IMR-90 (cell line): ENCODE measurements around the gene IFI30. TPM values are rescaled to one million over a fixed set of nuclear protein-coding genes. Genes with fewer than 3 reads are reported as not detected.

Experiments
- ATAC-seq: fragments of 200-7000 bp; cut with Tn5 transposase; 2 replicates; pipeline ENCODE4 v1.9.1; 2020; ENCODE audit warnings: low read depth, mild to moderate bottlenecking, moderate library complexity
- BruUV-seq: library from RNA; stranded (reverse); fragments of 400-500 nt; replicated peaks from 2 replicates; lab custom pipeline; 2021; lab: Mats Ljungman, UMichigan
- CTCF ChIA-PET: fragments of 300-600 bp; formaldehyde crosslinking; extraction: SDS; loops from one replicate; lab custom pipeline; 2021; ENCODE audit warnings: antibody characterized with exemption; lab: Yijun Ruan, JAX
- POLR2A ChIA-PET: fragments of 300-600 bp; sonication (Branson Sonifier 250); formaldehyde crosslinking; loops from one replicate; lab custom pipeline; 2022; ENCODE audit warnings: antibody characterized with exemption; ENCODE audit not compliant: unreplicated experiment; lab: Charles Lee
- DNase-seq: peaks from one replicate; pipeline ENCODE4 v3.0.0; 2013
- H2AFZ ChIP-seq: replicated peaks from 2 replicates; pipeline ENCODE3; 2013; ENCODE audit warnings: low read length, mild to moderate bottlenecking; ENCODE audit not compliant: poor library complexity
- H2AK5ac ChIP-seq: 2 replicates; pipeline ENCODE4 v1.6.1; 2013; ENCODE audit warnings: low read depth, low read length, inconsistent platforms
- H2AK9ac ChIP-seq: replicated peaks from 2 replicates; pipeline ENCODE3; 2013; ENCODE audit warnings: mild to moderate bottlenecking, low read depth, low read length, moderate library complexity; ENCODE audit not compliant: poor library complexity
- H2BK120ac ChIP-seq: 2 replicates; pipeline ENCODE4 v1.6.1; 2013; ENCODE audit warnings: low read depth, low read length, inconsistent platforms
- H2BK15ac ChIP-seq: 3 replicates; pipeline ENCODE4 v1.6.1; 2013; ENCODE audit warnings: low read depth, low read length, inconsistent platforms
- H2BK20ac ChIP-seq: 2 replicates; pipeline ENCODE4 v1.6.1; 2013; ENCODE audit warnings: low read depth, mild to moderate bottlenecking, inconsistent platforms, low read length, moderate library complexity
- H2BK5ac ChIP-seq: 2 replicates; pipeline ENCODE4 v1.6.1; 2013; ENCODE audit warnings: mild to moderate bottlenecking, low read depth, low read length, inconsistent platforms; ENCODE audit not compliant: poor library complexity, severe bottlenecking
- H3K14ac ChIP-seq: replicated peaks from 2 replicates; pipeline ENCODE4 v1.6.1; 2013; ENCODE audit warnings: low read depth, low read length, inconsistent platforms
- H3K18ac ChIP-seq: 2 replicates; pipeline ENCODE4 v1.6.1; 2013; ENCODE audit warnings: low read depth, low read length, control low read depth
- H3K23ac ChIP-seq: 2 replicates; pipeline ENCODE4 v1.6.1; 2013; ENCODE audit warnings: low read depth, low read length, inconsistent platforms
- H3K27ac ChIP-seq: 2 replicates; pipeline ENCODE4 v1.5.1; 2013; ENCODE audit warnings: mild to moderate bottlenecking, control low read depth, low read length; ENCODE audit not compliant: insufficient read depth
- H3K27me3 ChIP-seq: 2 replicates; pipeline ENCODE4 v1.6.1; 2013; ENCODE audit warnings: low read length; ENCODE audit not compliant: control insufficient read depth, insufficient read depth
- H3K36me3 ChIP-seq: 2 replicates; pipeline ENCODE4 v1.6.1; 2013; ENCODE audit warnings: low read length, mixed read lengths; ENCODE audit not compliant: control insufficient read depth, insufficient read depth
- H3K4ac ChIP-seq: 2 replicates; pipeline ENCODE4 v1.6.1; 2013; ENCODE audit warnings: low read depth, low read length, inconsistent platforms
- H3K4me1 ChIP-seq: 2 replicates; pipeline ENCODE4 v1.6.1; 2013; ENCODE audit warnings: low read length, mixed read lengths; ENCODE audit not compliant: control insufficient read depth, insufficient read depth
- H3K4me2 ChIP-seq: 2 replicates; pipeline ENCODE4 v1.6.1; 2013; ENCODE audit warnings: low read depth, mild to moderate bottlenecking, control low read depth, low read length, moderate library complexity
- H3K4me3 ChIP-seq: 2 replicates; pipeline ENCODE4 v1.5.1; 2013; ENCODE audit warnings: low read depth, mild to moderate bottlenecking, control low read depth, low read length, moderate library complexity; ENCODE audit not compliant: insufficient read depth
- H3K56ac ChIP-seq: 2 replicates; pipeline ENCODE4 v1.6.1; 2013; ENCODE audit warnings: low read length, inconsistent platforms; ENCODE audit not compliant: insufficient read depth; ENCODE audit errors: extremely low read depth
- H3K79me1 ChIP-seq, 2 experiments: 2 replicates each; pipeline ENCODE4 v1.6.1; 2013; ENCODE audit warnings: low read length in 2 of 2, inconsistent platforms in 1 of 2, low read depth in 1 of 2
- H3K9ac ChIP-seq: 2 replicates; pipeline ENCODE4 v1.6.1; 2013; ENCODE audit warnings: low read depth, low read length, control low read depth
- H3K9me1 ChIP-seq: 2 replicates; pipeline ENCODE4 v1.6.1; 2013; ENCODE audit warnings: low read length, inconsistent platforms; ENCODE audit not compliant: insufficient read depth
- H3K9me3 ChIP-seq: 2 replicates; pipeline ENCODE4 v1.6.1; 2013; ENCODE audit warnings: low read length; ENCODE audit not compliant: control insufficient read depth, insufficient read depth
- H4K20me1 ChIP-seq: 2 replicates; pipeline ENCODE4 v1.6.1; 2013; ENCODE audit warnings: low read length, inconsistent platforms; ENCODE audit not compliant: insufficient read depth
- H4K5ac ChIP-seq: 2 replicates; pipeline ENCODE4 v1.6.1; 2013; ENCODE audit warnings: mild to moderate bottlenecking, low read depth, low read length, control low read depth
- H4K8ac ChIP-seq, 2 experiments: 2 replicates each; pipeline ENCODE4 v1.6.1; 2013; ENCODE audit warnings: low read depth in 2 of 2, low read length in 2 of 2, control low read depth in 1 of 2, inconsistent platforms in 1 of 2
- H4K91ac ChIP-seq: 2 replicates; pipeline ENCODE4 v1.6.1; 2013; ENCODE audit warnings: low read depth, low read length, inconsistent platforms; ENCODE audit not compliant: insufficient read depth
- BHLHE40 ChIP-seq: fragments of 150-350 bp; IDR thresholded peaks from 2 replicates; pipeline ENCODE4 v1.6.1; 2016; ENCODE audit warnings: mild to moderate bottlenecking, low read depth, low read length
- CEBPB ChIP-seq: IDR thresholded peaks from 2 replicates; pipeline ENCODE4 v1.6.1; 2012; ENCODE audit warnings: low read depth, low read length, improper control_type of control experiment
- CHD1 ChIP-seq: IDR thresholded peaks from 2 replicates; pipeline ENCODE4 v1.6.1; 2012; ENCODE audit warnings: low read depth, low read length, improper control_type of control experiment
- CTCF ChIP-seq: conservative IDR thresholded peaks from 2 replicates; pipeline ENCODE4 v1.5.1; 2012; ENCODE audit warnings: mild to moderate bottlenecking, low read depth, low read length, improper control_type of control experiment
- FOS ChIP-seq: fragments of 150-350 bp; IDR thresholded peaks from 2 replicates; pipeline ENCODE4 v1.6.1; 2016; ENCODE audit warnings: low read depth, low read length
- MAFK ChIP-seq: IDR thresholded peaks from 2 replicates; pipeline ENCODE4 v1.6.1; 2012; ENCODE audit warnings: low read depth, low read length, improper control_type of control experiment
- MAZ ChIP-seq: IDR thresholded peaks from 2 replicates; pipeline ENCODE4 v1.6.1; 2012; ENCODE audit warnings: low read depth, mild to moderate bottlenecking, low read length, improper control_type of control experiment, moderate library complexity, borderline replicate concordance
- MXI1 ChIP-seq: IDR thresholded peaks from 2 replicates; pipeline ENCODE4 v1.6.1; 2012; ENCODE audit warnings: low read depth, mild to moderate bottlenecking, low read length, moderate library complexity, borderline replicate concordance
- POLR2A ChIP-seq: IDR thresholded peaks from 2 replicates; pipeline ENCODE4 v1.6.1; 2012; ENCODE audit warnings: mild to moderate bottlenecking, low read depth, low read length
- RAD21 ChIP-seq: IDR thresholded peaks from 2 replicates; pipeline ENCODE4 v1.6.1; 2012; ENCODE audit warnings: low read length, improper control_type of control experiment
- RCOR1 ChIP-seq: IDR thresholded peaks from 2 replicates; pipeline ENCODE4 v1.6.1; 2012; ENCODE audit warnings: mild to moderate bottlenecking, low read length, improper control_type of control experiment; ENCODE audit not compliant: insufficient replicate concordance
- RFX5 ChIP-seq: IDR thresholded peaks from 2 replicates; pipeline ENCODE4 v1.8.0; 2012; ENCODE audit warnings: low read depth, mild to moderate bottlenecking, low read length, moderate library complexity
- SMC3 ChIP-seq: fragments of 150-350 bp; IDR thresholded peaks from 2 replicates; pipeline ENCODE4 v1.6.1; 2016; ENCODE audit warnings: low read depth, mild to moderate bottlenecking, antibody characterized with exemption, low read length, moderate library complexity
- USF2 ChIP-seq: fragments of 150-350 bp; IDR thresholded peaks from 2 replicates; pipeline ENCODE4 v1.6.1; 2017; ENCODE audit warnings: mild to moderate bottlenecking, antibody characterized with exemption, low read length, low read depth
- WGBS, 2 experiments: methylation state at CpG; one replicate each; pipeline versions ENCODE4 v1.1.5 to v1.1.7; 2013; ENCODE audit warnings: missing lambda C conversion rate in 2 of 2; ENCODE audit not compliant: insufficient read length in 1 of 2; ENCODE audit errors: extremely low coverage in 2 of 2; 5-methylcytosine and 5-hydroxymethylcytosine counted together
- dilution Hi-C: fragments of 300-500 bp; cut with HindIII; formaldehyde crosslinking; loops from one replicate; pipeline ENCODE4 v1.14.3; 2018; ENCODE audit warnings: low sequenced_read_pairs; ENCODE audit not compliant: unreplicated experiment
- in situ Hi-C: fragments of 300-500 bp; cut with MboI; formaldehyde crosslinking; loops from 3 replicates; pipeline ENCODE4 v1.14.3; 2019; ENCODE audit warnings: low sequenced_read_pairs, inconsistent platforms, mixed read lengths
- intact Hi-C: fragments of 100-400 bp; cut with micrococcal nuclease; formaldehyde crosslinking; loops from 2 replicates; pipeline ENCODE4 v1.10.0; 2022
- polyA plus RNA-seq, 3 experiments: library from polyadenylated mRNA; depleted of rRNA; stranded (reverse); fragments of >200 nt; gene quantifications; 2 replicates each; pipeline ENCODE4 v1.2.3, GENCODE V29; 2012; ENCODE audit warnings: low replicate concordance in 1 of 3
- total RNA-seq: library from RNA; depleted of rRNA; stranded (reverse); fragments of >200 nt; gene quantifications from 2 replicates; pipeline ENCODE4 v1.2.3, GENCODE V29; 2012
- TF ChIP-seq, protein P1 (sequence below): fragments of 150-350 bp; IDR thresholded peaks from 2 replicates; pipeline ENCODE4 v1.6.1; 2016; ENCODE audit warnings: low read depth, mild to moderate bottlenecking, low read length, moderate library complexity, borderline replicate concordance

Gene IFI30
- total and polyA plus RNA-seq, 2 of the 4 experiments (the other 2 are of a cell fraction): 2.3 TPM

DNA sequence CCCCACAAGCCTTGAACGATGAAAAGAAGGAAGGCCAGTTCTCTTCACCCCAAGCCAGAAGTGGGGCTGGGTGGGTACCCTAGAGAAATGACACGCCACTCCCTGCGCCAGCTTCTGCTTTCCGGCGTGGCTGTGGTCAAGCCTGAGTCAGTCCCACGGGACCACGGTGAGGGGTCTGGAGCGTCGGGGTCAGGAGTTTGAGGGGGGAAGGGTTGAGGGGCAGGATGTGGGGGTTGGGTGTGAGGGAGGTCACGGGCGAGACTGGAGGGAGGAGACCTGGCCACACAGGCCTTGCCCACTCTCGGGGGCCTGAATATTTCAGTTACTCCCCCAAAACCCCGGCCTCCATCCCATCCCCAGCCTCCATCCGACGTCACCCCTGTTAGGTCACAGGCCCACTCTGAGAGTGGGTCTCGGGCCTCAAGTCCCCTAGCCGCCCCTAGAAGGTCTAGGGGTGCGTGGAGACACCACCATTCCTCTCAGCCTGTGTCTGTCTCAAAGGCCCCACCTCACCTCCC is 500 bp upstream of the IFI30 start:
- no peak overlapping the region; the same call in 1 of the 2 replicates for H3K18ac ChIP-seq
- H2BK20ac ChIP-seq: no peak overlapping the region
- H3K14ac ChIP-seq: no peak overlapping the region
- H4K5ac ChIP-seq: peak overlapping the region; percentile 60; the same call in 1 of the 2 replicates
- H3K4ac ChIP-seq: peak overlapping the region; percentile 41; the same call in 1 of the 2 replicates
- H3K4me3 ChIP-seq: peak overlapping the region; percentile 85; the same call in 1 of the 2 replicates
- H2BK5ac ChIP-seq: no peak overlapping the region
- 0 out of 2 replicates have a peak, but pooled peaks cover 3% of the 10 kb centered on the region for H3K9me1 ChIP-seq
- dilution Hi-C loops: no loop called here
- ATAC-seq: peak; percentile 3; the same call in 1 of the 2 replicates
- peaks cover 3% of the 10 kb centered on the region; the same call in 1 of the 2 replicates for H3K4me1 ChIP-seq
- no TSS peak for BruUV-seq
- H3K27ac ChIP-seq: no peak overlapping the region
- no peak overlapping the region for H3K56ac ChIP-seq
- H3K9ac ChIP-seq: no peak overlapping the region
- no peak overlapping the region for H2BK120ac ChIP-seq
- H2BK15ac ChIP-seq: no peak overlapping the region; the same call in 2 of the 3 replicates
- H4K91ac ChIP-seq: no peak overlapping the region
- peak overlapping the region; percentile 88 for H3K4me2 ChIP-seq
- H2AK9ac ChIP-seq: no peak overlapping the region
- H2AK5ac ChIP-seq: peak overlapping the region; percentile 25; the same call in 1 of the 2 replicates
- DNase-seq: no peak
- 100% methylated on average over 3 of the region's 18 CpGs; no CpG with 5 or more reads in 1 of the 2 experiments for WGBS, 2 experiments
- peak overlapping the region in 1 of 2 experiments; percentile 39; a peak in 1 of 4 replicates for H4K8ac ChIP-seq
- CTCF ChIA-PET: no interaction called here
- peak overlapping the region; percentile 93 for H2AFZ ChIP-seq
- no peaks in the 10 kb centered on the region for H3K79me1 ChIP-seq
- intact Hi-C loops: loop anchor here (5.0 kb wide), 2 partner anchors 79 to 166 kb away; partner anchors contain the start of gene ARRDC2
- H3K9me3 ChIP-seq: no peaks in the 10 kb centered on the region
- H3K23ac ChIP-seq: no peak overlapping the region
- peaks cover 4% of the 10 kb centered on the region; the same call in 1 of the 2 replicates for H3K27me3 ChIP-seq
- H3K36me3 ChIP-seq: peaks cover 10% of the 10 kb centered on the region; the same call in 1 of the 2 replicates
- POLR2A ChIA-PET: no interaction called here
- no peaks in the 10 kb centered on the region for H4K20me1 ChIP-seq
- in situ Hi-C loops: no loop called here
- TF ChIP-seq RAD21: no peak
- TF ChIP-seq CHD1: no peak
- TF ChIP-seq USF2: no peak
- no peak for TF ChIP-seq MXI1
- TF ChIP-seq MAFK: no peak
- TF ChIP-seq RFX5: no peak
- TF ChIP-seq MAZ: no peak
- no peak for TF ChIP-seq RCOR1
- TF ChIP-seq, protein P1, sequence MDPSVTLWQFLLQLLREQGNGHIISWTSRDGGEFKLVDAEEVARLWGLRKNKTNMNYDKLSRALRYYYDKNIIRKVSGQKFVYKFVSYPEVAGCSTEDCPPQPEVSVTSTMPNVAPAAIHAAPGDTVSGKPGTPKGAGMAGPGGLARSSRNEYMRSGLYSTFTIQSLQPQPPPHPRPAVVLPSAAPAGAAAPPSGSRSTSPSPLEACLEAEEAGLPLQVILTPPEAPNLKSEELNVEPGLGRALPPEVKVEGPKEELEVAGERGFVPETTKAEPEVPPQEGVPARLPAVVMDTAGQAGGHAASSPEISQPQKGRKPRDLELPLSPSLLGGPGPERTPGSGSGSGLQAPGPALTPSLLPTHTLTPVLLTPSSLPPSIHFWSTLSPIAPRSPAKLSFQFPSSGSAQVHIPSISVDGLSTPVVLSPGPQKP: no peak
- no peak for TF ChIP-seq SMC3
- no peak for TF ChIP-seq CTCF
- TF ChIP-seq FOS: no peak
- TF ChIP-seq POLR2A: no peak
- TF ChIP-seq CEBPB: no peak
- TF ChIP-seq BHLHE40: no peak
